GM18508 (cell line): ENCODE data around the gene AHCYL2.
A peak's percentile ranks its signal among the peaks of the same experiment; 100 is the strongest.
"Not testable (repeated sequence)": the region's sequence is repeated elsewhere in the genome, so short reads cannot be mapped to it uniquely, and the experiment has no call there.

Source experiments
- ATAC-seq: cut with Tn5 transposase; IDR thresholded peaks from one replicate; pipeline ENCODE4 v1.9.1; 2021; ENCODE audit warnings: moderate number of reproducible peaks; ENCODE audit not compliant: insufficient read depth, unreplicated experiment

The AHCYL2 gene

GRCh38 chr7:129208667-129209066 is 16.2 kb upstream of the AHCYL2 start:
- no peak for ATAC-seq

GRCh38 chr7:129209067-129209926 is 15.5 kb upstream of the AHCYL2 start:
- no peak for ATAC-seq

GRCh38 chr7:129210256-129210988 is 14.4 kb upstream of the AHCYL2 start:
- no peak for ATAC-seq

GRCh38 chr7:129210989-129211312 is 13.9 kb upstream of the AHCYL2 start:
- no peak for ATAC-seq

- no peak for ATAC-seq
Observed at GRCh38 chr7:129212126-129212525, 12.7 kb upstream of the AHCYL2 start.

GRCh38 chr7:129212596-129212995 is 12.2 kb upstream of the AHCYL2 start:
- ATAC-seq: no peak

- no peak for ATAC-seq
Observed at GRCh38 chr7:129213828-129214227, 11.0 kb upstream of the AHCYL2 start.

GRCh38 chr7:129215691-129216090 is 9.1 kb upstream of the AHCYL2 start:
- ATAC-seq: not testable (repeated sequence)

- ATAC-seq: not testable (repeated sequence)
Observed at GRCh38 chr7:129216101-129216715, 8.6 kb upstream of the AHCYL2 start.

- not testable (repeated sequence) for ATAC-seq
Observed at GRCh38 chr7:129216821-129217416, 7.9 kb upstream of the AHCYL2 start.

GRCh38 chr7:129218514-129219062 is 6.2 kb upstream of the AHCYL2 start:
- ATAC-seq: peak; percentile 77

GRCh38 chr7:129219166-129219565 is 5.7 kb upstream of the AHCYL2 start:
- ATAC-seq: not testable (repeated sequence)

- ATAC-seq: no peak
Observed at GRCh38 chr7:129222064-129222463, 2.8 kb upstream of the AHCYL2 start.

- ATAC-seq: no peak
Observed at GRCh38 chr7:129225206-129225930, 538 bp downstream of the AHCYL2 start.

- ATAC-seq: no peak
Observed at GRCh38 chr7:129225931-129226572, 1.2 kb downstream of the AHCYL2 start.

- no peak for ATAC-seq
Observed at GRCh38 chr7:129227646-129228578, 3.1 kb downstream of the AHCYL2 start.

- no peak for ATAC-seq
Observed at GRCh38 chr7:129228633-129229032, 3.8 kb downstream of the AHCYL2 start.

- no peak for ATAC-seq
Observed at GRCh38 chr7:129231666-129232065, 6.8 kb downstream of the AHCYL2 start.
